Measurements from ENCODE around the gene RPS6KL1.
"Not testable (repeated sequence)": the region's sequence is repeated elsewhere in the genome, so short reads cannot be mapped to it uniquely, and the experiment has no call there.

Gene RPS6KL1

DNA sequence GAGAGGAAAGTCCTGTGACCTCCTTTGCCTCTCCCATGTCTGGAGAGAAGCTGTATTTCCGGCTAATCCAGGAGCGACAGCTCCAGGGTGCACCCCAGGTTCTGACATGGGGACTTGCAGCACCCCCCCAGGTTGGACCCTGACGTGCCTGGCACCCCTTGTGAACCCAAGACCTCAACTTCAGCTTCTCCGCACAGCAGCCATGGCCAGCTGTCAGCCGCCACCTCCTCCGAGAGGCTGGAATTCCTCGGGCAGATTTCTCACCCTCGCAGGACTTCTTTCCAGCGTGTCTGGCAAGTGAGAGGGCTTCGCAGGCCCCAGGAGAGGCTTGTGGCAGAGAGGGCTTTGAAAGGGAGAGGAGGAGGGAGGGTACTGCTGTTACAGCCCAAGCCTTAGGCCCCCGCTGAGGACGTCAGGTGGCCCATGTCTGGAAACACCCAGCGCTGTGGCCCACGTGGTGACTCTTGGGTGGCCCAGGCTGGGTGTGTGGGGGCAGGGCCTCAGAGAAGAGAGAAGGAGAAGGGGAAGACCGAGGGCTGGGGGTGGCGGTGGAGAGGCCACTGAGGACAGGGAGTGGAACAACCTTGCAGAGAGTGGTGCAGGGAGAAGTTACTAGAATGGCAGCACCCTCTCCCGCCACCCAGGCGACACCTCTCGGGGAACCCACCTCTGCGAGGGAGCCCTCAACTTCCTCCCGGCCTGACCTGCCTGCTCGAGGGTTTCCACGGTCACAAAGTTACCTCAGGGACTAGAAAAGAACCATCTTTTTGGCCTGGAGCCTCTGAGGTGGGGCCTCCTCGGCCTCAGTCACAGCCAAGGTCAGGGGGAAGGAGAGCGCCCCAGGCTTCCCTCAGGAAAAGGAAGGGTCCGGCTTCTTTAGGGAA, 11.7 kb upstream of the RPS6KL1 start:
- DNase-seq: peak; percentile 47

DNA sequence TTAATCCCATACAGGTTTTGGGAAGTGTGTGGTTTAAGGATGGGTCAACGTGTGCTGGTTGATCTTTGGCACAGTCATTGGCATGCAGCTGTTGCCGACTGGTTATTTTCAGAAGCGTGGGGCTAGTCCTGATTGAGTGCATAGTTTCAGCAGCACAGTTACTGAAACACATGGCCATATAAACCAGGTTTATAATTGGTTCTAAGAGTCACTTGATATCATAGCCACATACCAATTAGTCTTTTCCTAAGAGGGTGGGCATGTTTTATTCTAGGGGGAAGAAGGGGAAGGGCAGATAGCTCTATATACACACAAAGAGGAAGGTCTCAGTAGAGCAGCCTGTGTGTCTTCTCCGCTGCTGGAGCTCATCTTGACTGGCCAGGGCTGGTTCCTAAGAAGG, 11.0 kb upstream of the RPS6KL1 start:
- peak; percentile 28 for DNase-seq

DNA sequence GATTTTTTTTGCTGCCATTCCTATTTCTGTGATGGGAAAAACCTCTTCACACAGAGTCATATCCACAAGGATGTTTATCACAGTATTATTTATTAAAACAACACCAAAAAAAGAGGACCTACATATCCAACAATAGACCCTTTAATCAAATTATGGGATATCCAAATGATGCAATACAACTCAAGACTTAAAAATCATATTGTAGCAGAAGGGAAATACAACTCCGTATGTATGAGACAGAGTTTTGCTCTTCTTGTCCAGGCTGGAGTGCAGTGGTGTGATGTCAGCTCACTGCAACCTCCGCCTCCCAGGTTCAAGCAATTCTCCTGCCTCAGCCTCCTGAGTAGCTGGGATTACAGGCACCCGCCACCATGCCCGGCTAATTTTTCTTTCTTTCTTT, 9.9 kb upstream of the RPS6KL1 start:
- DNase-seq: not testable (repeated sequence)

DNA sequence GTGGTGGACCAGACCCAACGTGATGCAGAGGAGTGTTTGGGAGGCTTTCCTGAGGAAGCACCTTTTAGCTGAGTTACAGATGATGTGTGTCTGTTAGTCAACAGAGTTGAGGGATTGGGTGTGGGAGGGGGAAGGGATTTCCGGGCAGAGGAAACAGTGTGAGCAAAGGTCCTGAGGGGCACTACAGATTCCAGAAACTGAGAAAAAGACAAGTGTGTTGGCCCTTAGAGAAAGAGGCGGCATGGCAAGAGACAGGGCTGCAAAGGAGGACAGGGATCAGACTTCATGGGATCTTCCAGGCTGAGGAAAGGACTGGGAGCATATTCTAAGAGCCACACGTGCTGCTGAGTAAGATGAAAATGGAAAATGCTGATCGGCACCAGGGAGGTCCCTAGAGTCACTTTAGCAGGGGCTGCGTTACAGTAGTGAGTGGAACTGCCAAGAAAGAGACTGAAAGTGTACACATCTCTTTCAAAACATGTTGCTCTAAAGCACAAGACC, 9.4 kb upstream of the RPS6KL1 start:
- peak; percentile 73 for DNase-seq

DNA sequence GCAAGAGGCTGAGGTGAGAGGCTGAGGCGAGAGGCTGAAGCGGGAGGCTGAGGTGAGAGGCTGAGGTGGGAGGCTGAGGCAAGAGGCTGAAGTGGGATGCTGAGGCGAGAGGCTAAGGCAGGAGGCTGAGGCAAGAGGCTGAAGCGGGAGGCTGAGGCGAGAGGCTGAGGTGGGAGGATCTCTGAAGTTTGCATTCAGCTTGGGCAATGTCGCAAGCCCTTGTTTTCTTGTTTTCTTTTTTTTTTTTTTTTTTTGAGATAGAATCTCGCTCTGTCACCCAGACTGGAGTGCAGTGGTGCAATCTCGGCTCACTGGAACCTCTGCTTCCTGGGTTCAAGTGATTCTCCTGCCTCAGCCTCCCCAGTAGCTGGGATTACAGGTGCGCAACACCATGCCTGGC, 8.7 kb upstream of the RPS6KL1 start:
- peak; percentile 8 for DNase-seq

DNA sequence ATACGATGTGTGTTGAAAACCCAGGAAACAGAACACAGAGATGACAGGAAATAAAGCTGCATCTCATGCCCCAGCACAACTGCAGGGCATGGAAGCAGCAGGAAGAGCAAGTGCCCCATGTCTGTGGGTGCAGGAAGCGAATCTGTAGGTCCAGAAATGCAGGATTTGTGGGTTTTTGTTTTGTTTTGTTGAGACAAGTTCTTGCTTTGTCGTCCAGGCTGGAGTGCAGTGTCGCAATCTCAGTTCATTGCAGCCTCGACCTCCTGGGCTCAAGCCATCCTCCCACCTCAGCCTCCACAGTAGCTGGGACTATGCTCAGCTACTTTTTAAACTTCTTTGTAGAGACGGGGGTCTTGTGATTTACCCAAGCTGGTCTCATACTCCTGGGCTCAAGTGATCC, 6.2 kb upstream of the RPS6KL1 start:
- peak; percentile 15 for DNase-seq

DNA sequence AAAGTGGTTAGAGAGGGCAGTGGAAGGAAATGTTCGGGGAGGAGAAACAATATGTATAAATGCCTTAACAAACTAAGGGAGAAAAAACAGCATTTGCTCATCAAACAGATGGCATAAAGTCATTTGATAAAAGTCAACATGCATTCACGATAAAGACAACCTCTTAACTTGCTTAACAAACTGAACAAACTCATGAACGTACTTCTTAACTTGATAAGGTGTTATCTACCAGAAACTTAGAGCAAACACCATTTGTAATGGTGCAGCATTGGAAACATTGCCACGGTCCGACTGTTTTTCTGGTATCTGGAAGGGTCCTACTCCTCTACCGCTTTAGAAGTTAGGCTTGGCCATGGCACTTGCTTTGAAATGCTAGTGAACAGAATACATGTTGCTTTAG, 4.2 kb upstream of the RPS6KL1 start:
- no peak for DNase-seq

DNA sequence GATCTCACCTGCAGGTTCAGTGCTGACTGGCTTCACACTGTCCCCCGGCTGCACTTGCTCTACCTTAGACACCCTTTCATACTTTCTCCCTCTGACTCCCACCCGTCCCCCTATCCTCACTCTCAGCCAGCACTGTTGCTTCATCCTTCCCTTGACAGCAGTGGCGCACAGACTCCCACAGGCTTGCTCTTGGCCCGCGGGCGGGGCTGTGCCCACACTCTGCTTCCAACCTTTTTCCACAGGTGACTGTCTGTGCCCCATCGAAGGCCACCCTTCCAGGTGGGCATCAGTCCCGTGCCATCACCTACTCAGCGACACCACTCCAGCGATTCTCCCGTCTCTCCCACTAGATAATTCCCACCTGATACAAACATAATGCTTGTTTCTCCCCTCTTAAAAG, 1.0 kb upstream of the RPS6KL1 start:
- DNase-seq: peak; percentile 16

DNA sequence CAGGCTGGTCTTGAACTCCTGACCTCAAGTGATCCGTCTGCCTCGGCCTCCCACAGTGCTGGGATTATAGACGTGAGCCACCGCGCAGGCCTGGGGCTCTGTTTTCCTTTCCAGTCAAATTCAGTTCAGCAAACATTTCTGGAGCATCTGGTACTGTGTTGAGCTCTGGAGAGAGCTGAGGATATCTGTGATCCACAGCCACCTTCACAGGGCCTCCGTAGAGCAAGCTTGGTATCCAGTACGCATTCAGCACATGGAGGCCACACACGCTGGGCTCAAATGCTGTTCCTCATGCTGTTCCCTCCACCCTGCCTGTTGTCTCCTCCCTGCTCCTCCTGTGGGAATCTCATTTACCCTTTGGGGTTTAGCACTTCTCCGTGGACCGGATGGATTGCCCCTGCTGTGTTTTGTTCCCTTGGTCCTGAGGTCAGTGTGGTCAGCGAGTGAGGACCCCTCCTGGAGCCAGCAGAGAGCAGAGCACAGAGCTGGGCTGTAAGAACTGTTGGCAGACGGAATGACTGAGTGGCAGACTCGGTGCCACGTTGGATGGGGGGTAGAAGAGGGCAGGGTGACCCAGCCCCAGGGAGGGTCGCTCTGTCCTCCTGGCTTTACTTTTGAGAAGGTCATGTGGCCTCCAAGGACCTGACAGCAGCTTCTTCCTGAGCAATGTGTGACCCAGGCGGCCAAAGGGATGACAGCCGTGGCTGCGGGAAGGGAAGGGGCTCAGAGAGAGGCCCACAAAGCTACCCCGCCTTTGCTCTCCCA, 891 bp downstream of the RPS6KL1 start:
- peak; percentile 13 for DNase-seq

DNA sequence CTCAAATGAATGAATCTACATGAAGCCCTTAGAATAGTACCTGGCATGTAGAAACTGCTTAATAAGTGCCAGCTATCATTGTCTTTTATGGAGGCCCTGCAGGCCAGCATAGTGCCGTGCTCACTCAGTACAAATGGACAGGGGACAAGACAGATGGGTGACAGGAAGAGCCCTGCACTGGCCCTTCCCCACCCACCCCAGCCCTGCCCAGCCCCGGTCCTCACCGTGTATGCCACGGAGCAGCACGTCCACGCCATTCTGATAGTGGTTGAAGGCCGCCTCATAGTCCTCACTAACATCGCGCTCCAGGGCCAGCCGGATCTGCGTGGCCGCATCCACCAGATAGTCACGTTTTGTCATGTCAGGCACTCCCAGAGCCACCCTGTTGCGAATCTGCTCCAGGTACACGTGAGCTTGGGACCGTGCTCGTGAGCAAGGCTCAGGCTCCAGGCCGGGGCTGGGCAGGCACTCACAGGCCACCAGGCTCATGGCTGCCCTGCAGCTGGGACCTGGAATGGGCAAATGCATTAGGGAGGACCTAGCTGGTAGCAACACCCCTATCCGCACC, 1.9 kb downstream of the RPS6KL1 start:
- no peak for DNase-seq

DNA sequence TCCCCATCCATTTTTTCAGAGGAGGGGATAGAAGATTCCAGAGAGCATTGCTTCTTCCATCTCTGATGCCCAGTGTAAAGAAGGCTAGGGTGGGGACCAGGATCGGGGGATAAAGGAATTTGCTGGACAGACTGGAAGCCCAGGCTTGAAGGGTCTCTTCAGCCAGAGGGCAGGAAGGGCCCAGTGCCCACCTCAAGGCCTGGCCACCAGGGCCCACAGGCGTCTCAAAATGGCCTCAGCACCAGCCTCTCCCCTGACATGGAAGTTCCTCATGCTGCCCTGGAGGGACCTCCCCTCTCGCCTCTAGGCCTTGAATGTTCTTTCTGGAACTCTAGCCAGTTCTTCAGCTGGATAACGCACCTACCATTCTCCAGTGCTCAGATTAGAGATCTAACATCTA, 2.8 kb downstream of the RPS6KL1 start:
- DNase-seq: no peak

DNA sequence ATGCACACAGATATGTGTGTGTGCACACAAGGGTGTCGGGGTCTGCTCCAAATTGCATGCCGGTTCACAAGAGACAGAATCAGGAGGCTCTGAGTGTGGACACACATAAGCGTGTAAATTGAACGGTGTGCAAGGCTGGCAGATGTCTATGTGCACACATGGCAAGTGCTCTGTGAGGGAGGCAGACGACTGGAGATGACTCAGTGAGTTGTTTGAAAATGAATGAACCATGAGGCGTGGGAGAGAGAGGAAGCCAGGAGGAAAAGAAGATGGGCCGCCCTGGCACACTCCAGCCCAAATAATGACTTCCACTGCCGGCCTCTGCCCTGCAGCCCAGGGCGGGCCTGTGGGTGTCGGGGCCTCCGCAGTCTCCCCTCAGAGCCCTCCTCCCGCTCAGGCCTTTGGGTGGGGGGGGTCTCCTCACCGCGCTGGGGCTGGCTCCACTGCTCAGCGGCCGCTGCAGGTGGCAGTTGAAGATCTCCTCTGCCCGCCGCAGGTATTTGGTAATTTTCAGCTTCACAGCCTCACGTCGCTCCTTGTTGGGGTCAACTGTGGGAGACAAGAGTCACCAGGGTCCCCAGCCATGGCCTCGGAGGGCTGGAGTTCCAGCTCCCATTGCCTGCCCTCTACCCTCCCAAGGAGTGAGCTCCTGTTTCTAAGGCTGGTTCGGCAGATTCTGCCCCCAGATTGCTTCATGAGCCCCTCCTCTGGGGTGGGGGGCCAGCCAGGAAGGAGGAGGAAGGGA, 3.5 kb downstream of the RPS6KL1 start:
- DNase-seq: no peak

DNA sequence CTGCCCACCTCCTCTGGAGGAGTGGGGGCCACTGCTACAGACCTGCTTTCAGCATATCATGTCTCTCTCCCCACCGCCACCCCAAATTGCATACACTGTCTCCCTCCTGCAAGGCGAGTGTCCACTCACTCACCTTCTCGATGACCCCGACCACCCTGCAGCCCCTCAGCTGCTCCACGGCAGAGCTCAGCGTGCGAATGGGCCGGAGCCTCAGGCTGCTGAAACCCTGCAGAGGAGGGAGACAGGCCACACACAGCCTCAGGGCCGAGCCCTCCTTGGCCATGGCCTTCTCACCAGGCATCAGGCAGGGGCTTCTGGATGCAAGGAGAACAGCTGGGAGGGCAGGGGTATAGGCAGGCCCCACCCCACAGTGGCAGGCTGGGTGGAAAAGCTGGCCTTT, 4.7 kb downstream of the RPS6KL1 start:
- no peak for DNase-seq

DNA sequence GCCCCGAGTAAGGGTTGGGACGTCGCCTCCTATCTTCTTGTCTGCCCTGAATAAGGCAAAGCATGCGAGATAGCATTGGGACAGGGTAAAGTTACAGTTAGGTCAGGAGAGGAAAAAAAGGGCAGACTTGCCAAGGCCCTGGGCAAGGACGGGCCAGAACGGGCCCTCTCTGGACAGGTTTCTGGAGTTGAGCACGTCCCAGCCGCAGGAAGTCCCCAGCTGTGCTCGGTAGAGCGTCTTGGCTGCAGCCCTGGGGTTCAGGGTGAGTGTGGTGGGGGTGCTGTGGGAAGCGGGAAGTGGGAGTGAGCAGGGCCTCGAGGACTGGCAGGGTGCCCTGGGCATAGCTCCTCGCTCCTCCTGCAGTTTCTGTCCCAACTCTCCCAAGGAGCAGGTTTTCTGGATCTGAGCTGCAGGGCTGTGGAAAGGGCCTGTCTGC, 5.4 kb downstream of the RPS6KL1 start:
- DNase-seq: peak; percentile 69

DNA sequence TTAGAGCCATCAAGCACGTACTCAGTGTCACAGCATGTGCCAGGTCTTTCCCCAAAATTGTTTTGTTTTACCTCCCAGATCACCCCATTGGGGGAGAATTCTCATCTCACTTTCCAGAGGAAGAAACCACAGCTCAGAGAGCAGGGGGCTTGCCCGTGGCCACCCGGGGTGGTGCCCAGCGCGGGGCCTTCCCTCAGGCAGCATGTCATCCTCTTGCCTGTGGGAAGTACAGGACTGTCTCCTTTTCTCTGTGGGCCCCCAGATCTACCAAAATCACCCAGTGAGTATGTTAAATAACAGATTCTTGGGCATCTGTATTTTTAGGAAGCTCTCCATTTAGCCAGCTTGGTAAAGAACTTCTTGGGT, 5.9 kb downstream of the RPS6KL1 start:
- DNase-seq: no peak

DNA sequence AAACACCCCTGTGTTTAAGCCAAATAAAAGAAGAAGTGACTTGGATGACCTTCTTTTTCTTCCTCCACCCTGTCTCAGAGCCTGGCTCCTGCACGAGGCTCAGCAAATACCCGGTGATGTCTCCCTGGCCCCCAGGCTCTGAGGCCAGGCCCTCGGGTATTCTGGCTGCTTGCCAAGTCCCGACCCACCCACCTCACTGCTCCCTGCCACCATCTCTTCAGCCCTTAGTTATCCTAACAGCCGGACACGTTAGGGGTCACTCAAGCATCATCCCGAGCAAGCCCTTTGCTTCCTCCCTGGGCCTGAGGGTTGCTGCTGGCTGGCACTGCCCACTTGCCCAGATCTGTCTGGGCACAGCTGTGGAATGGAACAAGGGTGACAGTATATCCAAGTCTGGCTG, 7.2 kb downstream of the RPS6KL1 start:
- no peak for DNase-seq

DNA sequence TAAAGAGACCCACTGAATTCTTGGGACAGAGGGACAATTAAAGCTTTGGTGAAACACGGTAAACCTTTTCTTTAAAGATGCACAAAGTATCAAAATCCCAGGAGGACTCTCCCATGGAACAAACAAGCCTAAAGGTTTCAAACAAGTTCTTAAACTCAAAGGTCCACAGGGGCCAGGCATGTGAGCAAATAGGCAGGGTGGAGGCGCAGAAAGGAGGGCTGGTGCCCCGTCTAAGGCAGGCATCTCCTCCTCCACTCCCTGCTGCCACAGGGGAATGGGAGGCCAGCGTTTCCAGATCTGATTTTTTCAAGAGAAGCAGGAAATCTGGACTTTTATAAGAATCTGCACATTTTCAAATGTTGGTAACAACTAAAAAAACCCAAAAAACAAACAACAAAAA, 7.6 kb downstream of the RPS6KL1 start:
- DNase-seq: no peak

DNA sequence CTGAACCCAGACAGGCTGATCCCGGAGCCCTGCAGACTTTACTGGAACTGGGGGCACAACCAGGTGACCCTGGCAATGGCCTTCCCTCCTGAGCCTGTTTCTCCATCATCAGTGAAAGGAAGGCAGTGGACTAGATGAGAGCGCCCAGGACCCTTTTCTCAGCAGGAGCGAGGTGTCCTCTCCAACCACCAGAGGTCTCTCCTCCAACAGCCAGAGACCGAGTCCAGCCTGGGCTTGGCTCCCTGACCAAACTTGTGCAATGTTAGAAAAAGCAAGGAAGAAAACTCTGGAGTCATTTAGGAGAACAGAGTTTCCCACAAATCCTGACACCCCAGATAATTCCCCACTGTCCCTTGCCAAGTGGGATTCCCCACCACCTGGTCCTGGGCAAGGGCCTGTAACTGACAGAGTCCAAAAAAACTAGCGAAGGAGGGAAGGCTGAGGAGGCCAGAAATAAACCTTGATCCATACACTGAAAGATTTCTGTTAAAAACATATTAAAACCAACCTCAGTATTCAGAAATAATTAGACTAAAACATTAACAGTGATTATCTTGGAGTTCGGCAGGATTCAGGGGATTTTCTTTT, 9.0 kb downstream of the RPS6KL1 start:
- DNase-seq: peak; percentile 86

DNA sequence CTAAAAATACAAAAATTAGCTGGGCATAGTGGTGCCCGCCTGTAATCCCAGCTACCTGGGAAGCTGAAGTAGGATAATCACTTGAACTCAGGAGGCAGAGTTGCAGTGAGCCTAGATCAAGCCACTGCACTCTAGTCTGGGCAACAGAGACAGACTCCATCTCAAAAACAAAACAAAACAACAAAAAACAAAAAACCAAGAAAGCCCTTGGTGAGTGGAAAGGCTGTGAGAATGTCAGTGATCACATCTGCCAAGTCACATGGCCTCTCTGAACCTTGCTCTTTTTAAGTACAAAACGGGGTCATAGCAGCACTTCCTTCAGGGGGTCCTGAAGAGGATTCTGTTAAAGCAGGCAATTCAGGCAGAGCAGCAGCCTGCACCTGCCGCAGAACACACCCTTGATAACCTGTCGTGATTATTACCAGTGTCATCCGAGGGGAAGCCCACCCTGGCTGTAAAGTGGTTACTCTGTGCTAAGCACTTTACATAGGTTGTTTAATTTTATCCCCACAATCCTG, 9.6 kb downstream of the RPS6KL1 start:
- DNase-seq: no peak

DNA sequence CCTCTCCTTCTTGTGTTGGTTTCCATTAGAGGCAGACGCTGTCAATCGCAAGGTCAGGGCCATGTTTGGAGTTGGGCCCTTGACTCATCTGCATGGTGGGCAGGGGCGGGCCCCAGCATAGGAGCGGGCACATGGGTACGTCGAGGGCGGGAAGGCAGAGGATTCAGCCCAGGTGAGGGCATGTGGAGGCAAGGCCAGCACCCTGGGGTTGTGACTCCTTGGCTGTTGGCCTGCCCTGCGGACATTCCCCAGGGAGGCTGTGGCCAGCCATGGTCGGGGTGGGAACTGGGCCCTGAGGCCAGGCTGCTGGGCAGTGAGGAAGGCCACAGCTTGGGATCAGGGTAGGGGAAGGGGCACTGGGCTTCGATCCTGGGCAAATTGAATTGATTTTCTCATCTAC, 10.3 kb downstream of the RPS6KL1 start:
- no peak for DNase-seq

DNA sequence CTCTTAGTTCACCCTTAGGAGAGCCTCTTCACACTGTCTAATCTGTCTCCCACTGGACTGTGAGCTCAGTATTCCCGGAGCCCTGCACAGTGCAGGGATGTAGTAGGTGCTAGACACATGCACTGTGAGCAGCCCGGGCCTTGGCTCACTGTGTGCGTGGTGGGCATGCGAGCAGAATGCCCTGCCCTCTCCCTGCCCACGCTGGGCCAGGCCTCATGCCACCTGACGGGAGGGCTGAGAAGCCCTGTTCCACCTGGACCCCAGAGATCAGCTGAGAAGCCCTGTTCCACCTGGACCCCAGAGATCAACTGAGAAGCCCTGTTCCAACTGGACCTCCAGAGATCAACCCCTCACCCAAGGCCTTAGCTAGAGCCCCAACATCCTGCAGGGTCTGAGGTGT, 10.9 kb downstream of the RPS6KL1 start:
- DNase-seq: no peak

DNA sequence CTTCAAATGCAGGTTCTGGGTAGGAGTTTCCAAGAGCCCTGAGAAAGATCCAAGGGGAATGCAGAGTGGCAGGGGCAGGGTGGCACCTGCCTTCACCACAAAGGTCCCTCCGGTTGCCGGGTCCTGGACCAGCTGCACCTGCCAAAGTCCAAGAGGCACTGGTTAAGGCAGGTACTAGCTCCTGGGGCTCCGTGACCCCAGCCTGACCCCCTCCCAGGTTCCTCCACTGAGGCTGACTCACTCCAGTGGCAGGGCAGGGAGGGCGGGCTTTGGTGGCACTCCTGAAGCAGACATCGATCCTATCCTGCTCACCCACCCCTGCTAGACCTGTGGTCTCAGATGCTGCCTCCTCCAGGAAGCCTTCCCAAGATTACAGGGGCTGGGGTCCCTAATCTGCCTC, 11.4 kb downstream of the RPS6KL1 start:
- DNase-seq: no peak
